GM06990 (cell line): Measurements from ENCODE around the gene BCAS3.

Experiments used
- DNase-seq: peaks from one replicate; pipeline ENCODE4 v3.0.0-alpha.2; 2011; ENCODE audit not compliant: insufficient read length; ENCODE audit errors: extremely low read depth
- H3K27me3 ChIP-seq: replicated peaks from 2 replicates; pipeline ENCODE4 v1.6.0; 2011; ENCODE audit warnings: low read length; ENCODE audit not compliant: control insufficient read depth, insufficient read depth
- H3K36me3 ChIP-seq: 2 replicates; pipeline ENCODE4 v1.5.1; 2011; ENCODE audit warnings: low read length; ENCODE audit not compliant: control insufficient read depth, insufficient read depth
- H3K4me3 ChIP-seq: replicated peaks from 2 replicates; pipeline ENCODE4 v1.5.1; 2011; ENCODE audit warnings: low read depth, mild to moderate bottlenecking, control low read depth, low read length
- CTCF ChIP-seq: IDR thresholded peaks from 2 replicates; pipeline ENCODE4 v1.5.1; 2011; ENCODE audit warnings: low read length, control low read depth, mild to moderate bottlenecking, inconsistent platforms; ENCODE audit not compliant: insufficient read depth, poor library complexity, severe bottlenecking

The BCAS3 gene

GRCh38 chr17:61047515-61047914 lies 369.9 kb downstream of the BCAS3 start:
- no peaks in the 10 kb centered on the region for H3K36me3 ChIP-seq
- H3K27me3 ChIP-seq: no peaks in the 10 kb centered on the region
- TF ChIP-seq CTCF: no peak

DNA sequence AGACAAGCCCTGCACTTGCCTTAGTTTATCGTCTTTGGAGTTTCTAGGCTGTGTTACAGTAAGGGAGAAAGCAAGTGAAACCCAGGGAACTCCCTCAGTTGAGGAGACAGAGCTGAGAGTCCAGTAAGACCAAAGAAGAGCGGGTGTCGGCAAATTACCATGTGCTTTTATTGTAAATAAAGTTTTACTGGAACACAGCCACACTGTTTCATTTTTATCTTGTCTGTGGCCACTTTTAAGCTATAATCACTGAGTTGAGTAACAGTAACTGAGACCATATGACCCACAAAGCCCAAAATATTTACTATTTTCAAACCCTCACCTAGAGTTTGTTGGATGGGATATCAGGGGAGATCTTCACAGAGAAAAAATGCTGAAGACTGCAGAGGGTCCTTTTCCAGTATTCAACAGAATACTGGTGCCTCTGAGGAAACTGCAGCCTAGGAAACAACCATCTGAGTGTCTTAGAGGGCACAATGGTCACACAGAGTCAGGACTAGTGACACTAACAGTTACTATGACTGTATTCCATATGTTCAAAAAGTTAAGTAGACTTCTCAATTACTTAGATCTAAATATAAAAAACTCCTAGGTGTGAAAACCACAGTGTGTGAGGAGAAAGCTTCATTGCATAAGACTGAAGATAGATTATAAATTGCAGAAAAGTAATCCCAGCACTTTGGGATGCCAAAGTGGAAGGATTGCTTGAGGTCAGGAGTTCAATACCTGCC lies 370.9 kb downstream of the BCAS3 start:
- DNase-seq: no peak
- H3K36me3 ChIP-seq: no peaks in the 10 kb centered on the region
- H3K27me3 ChIP-seq: no peaks in the 10 kb centered on the region
- no peak overlapping the region for H3K4me3 ChIP-seq
- no peak for TF ChIP-seq CTCF

More at GRCh38 chr17:61047515-61047914, 369.9 kb downstream of the BCAS3 start:
- no peak for DNase-seq
- no peak overlapping the region for H3K4me3 ChIP-seq

- DNase-seq: no peak
These were observed 375.8 kb downstream of the BCAS3 start for GRCh38 chr17:61053469-61053868.

GRCh38 chr17:61054436-61054835 lies 376.8 kb downstream of the BCAS3 start:
- TF ChIP-seq CTCF: no peak
- H3K4me3 ChIP-seq: no peak overlapping the region
- no peaks in the 10 kb centered on the region for H3K27me3 ChIP-seq
- no peak for DNase-seq
- no peaks in the 10 kb centered on the region for H3K36me3 ChIP-seq

More at GRCh38 chr17:61053469-61053868, 375.8 kb downstream of the BCAS3 start:
- no peak for TF ChIP-seq CTCF
- H3K36me3 ChIP-seq: no peaks in the 10 kb centered on the region
- no peaks in the 10 kb centered on the region for H3K27me3 ChIP-seq
- H3K4me3 ChIP-seq: no peak overlapping the region

- Histone ChIP-seq H3K36me3 (no peaks in the 10 kb centered on the region), H3K27me3 (no peaks in the 10 kb centered on the region), H3K4me3 (no peak overlapping the region)
- TF ChIP-seq CTCF: no peak
- DNase-seq: peak; percentile 14
These were observed 379.6 kb downstream of the BCAS3 start for GRCh38 chr17:61057257-61057656.

DNA sequence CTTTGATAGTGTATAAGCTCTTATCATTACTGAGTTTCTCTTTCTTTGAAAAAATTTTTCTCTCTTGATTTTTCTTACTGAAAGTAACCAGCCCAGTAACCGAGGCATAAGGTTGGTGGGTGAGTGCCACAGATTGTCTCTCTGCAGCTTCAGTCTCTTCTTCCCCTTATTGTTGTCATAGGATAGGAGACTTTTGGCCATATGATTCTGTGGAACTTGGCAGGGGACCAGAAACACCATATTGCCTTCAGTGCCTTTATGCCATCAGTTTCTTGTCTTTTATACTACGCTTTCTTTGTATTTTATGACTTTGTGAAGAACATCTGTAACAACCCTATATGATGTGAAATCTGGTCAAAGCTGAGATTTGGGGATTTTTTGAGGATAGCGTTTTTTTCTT lies 380.4 kb downstream of the BCAS3 start:
- no peak for TF ChIP-seq CTCF
- H3K27me3 ChIP-seq: no peaks in the 10 kb centered on the region
- no peak overlapping the region for H3K4me3 ChIP-seq
- DNase-seq: no peak
- H3K36me3 ChIP-seq: no peaks in the 10 kb centered on the region
